K562 (cell line): Measurements from ENCODE around the gene GRIA3.

Source experiments
- SMARCA5 ChIP-seq: fragments of 450-650 bp; IDR thresholded peaks from 2 replicates; pipeline ENCODE4 v1.6.1; 2016
- TF ChIP-seq, protein P1 (sequence below), 3 experiments: IDR thresholded peaks in 2 of 3; conservative IDR thresholded peaks in 1 of 3; 2 replicates each; pipeline ENCODE4 v1.5.1; 2011 to 2012; ENCODE audit warnings: low read length in 3 of 3, mild to moderate bottlenecking in 3 of 3, control low read depth in 2 of 3, improper control_type of control experiment in 1 of 3, inconsistent platforms in 1 of 3, low read depth in 1 of 3, mixed read lengths in 1 of 3, moderate library complexity in 1 of 3; ENCODE audit not compliant: insufficient read depth in 2 of 3

DNA sequence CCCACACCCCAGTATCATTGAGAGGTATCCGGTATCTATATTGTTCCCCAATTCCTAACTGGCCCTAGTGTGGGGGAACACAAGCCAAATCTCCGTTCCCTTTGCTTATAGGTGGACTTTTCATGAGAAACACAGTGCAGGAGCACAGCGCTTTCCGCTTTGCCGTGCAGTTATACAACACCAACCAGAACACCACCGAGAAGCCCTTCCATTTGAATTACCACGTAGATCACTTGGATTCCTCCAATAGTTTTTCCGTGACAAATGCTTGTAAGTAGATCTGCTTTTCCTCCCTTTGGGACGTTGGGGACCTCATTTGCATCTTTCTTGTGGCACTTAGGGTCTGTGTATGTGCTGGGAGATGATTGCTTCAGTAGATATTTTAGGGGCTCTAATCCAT lies 1.6 kb downstream of the GRIA3 start:
- TF ChIP-seq, protein P1, sequence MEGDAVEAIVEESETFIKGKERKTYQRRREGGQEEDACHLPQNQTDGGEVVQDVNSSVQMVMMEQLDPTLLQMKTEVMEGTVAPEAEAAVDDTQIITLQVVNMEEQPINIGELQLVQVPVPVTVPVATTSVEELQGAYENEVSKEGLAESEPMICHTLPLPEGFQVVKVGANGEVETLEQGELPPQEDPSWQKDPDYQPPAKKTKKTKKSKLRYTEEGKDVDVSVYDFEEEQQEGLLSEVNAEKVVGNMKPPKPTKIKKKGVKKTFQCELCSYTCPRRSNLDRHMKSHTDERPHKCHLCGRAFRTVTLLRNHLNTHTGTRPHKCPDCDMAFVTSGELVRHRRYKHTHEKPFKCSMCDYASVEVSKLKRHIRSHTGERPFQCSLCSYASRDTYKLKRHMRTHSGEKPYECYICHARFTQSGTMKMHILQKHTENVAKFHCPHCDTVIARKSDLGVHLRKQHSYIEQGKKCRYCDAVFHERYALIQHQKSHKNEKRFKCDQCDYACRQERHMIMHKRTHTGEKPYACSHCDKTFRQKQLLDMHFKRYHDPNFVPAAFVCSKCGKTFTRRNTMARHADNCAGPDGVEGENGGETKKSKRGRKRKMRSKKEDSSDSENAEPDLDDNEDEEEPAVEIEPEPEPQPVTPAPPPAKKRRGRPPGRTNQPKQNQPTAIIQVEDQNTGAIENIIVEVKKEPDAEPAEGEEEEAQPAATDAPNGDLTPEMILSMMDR (IDR thresholded peaks at IDR 0.05 in 2 of 3, conservative IDR thresholded peaks at IDR 0.05 in 1 of 3; ENCODE audit: insufficient read depth in 2 of 3, low read depth in 1 of 3, low read length in 3 of 3) = no peak
- TF ChIP-seq SMARCA5 = no peak
